Adrenal gland (tissue), 5 donors: Measurements from ENCODE around the gene ZAP70.

Experiments used
- POLR2A ChIP-seq, 2 donors: fragments of 450-650 bp; IDR thresholded peaks; one replicate each; pipeline ENCODE4 v1.6.1; 2017; ENCODE audit warnings: antibody characterized with exemption in 2 of 2, mild to moderate bottlenecking in 2 of 2, moderate library complexity in 1 of 2
- TF ChIP-seq, protein P1 (sequence below), 6 experiments: fragments of 450-650 bp in 4 of 6; fragments of 200-600 bp in 2 of 6; sonication (generic) in 1 of 6; IDR thresholded peaks; 1 replicate in 5 of 6; 2 replicates in 1 of 6; pipeline versions ENCODE4 v1.5.1 to v1.8.0; 2016 to 2021; ENCODE audit warnings: antibody characterized with exemption in 6 of 6, mild to moderate bottlenecking in 2 of 6, moderate library complexity in 1 of 6
- donor health status: DM: no; HTN: no; CAD: no.

DNA sequence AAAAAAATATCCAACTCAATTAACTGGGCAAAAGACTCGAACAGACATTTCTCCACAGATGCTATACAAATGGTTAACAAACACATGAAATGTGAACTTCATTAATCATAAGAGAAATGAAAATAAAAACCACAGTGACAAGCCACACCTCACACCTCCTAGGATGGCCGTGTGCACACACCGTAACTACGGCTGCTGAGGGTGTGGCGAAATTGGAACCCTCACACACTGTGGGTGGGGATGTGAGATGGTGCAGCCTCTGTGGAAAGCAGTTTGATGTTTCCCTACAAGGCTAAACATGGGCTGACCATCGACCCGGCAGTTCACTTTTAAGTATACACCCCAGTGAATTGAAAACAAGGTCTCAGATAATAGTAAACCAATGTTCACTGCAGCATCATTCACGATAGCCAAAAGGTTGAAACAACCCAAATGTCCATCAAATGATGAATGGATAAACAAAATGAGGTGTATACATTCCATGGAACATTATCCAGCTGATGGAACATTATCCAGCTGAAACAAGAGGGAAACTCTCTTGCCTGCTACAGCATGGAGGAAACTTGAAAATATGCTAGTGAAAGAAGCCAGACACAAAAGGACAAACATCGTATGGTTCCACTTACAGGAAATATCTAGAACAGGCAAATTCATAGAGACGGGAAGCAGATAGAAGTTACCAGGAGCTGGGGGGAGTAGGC, 32.2 kb downstream of the ZAP70 start:
- TF ChIP-seq, protein P1, sequence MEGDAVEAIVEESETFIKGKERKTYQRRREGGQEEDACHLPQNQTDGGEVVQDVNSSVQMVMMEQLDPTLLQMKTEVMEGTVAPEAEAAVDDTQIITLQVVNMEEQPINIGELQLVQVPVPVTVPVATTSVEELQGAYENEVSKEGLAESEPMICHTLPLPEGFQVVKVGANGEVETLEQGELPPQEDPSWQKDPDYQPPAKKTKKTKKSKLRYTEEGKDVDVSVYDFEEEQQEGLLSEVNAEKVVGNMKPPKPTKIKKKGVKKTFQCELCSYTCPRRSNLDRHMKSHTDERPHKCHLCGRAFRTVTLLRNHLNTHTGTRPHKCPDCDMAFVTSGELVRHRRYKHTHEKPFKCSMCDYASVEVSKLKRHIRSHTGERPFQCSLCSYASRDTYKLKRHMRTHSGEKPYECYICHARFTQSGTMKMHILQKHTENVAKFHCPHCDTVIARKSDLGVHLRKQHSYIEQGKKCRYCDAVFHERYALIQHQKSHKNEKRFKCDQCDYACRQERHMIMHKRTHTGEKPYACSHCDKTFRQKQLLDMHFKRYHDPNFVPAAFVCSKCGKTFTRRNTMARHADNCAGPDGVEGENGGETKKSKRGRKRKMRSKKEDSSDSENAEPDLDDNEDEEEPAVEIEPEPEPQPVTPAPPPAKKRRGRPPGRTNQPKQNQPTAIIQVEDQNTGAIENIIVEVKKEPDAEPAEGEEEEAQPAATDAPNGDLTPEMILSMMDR (IDR thresholded peaks at IDR 0.05) = no peak
- TF ChIP-seq POLR2A (IDR thresholded peaks at IDR 0.05) = no peak
